Caki2 (cell line): ENCODE results near the gene EML4. TPM values are rescaled to one million over a fixed set of nuclear protein-coding genes. Genes with fewer than 3 reads are reported as not detected.
A peak's percentile ranks its signal among the peaks of the same experiment; 100 is the strongest.
"Not testable (repeated sequence)": the region's sequence is repeated elsewhere in the genome, so short reads cannot be mapped to it uniquely, and the experiment has no call there.

Source experiments
- DNase-seq: peaks from one replicate; pipeline ENCODE4 v3.0.0-alpha.2; 2015; ENCODE audit warnings: low read depth
- in situ Hi-C: cut with HindIII; loops from 2 replicates; pipeline ENCODE4 v1.10.0; 2016; ENCODE audit warnings: low sequenced_read_pairs, low pct_unique_long_range_greater_than_20kb, mixed read lengths
- total RNA-seq: library from RNA; depleted of rRNA; stranded (reverse); fragments of >200 nt; shearing (Covaris generic); gene quantifications from 2 replicates; pipeline ENCODE4 v1.2.3, GENCODE V29; 2014; ENCODE audit warnings: low replicate concordance

EML4 gene
- total RNA-seq, 1 experiment from 2014 or later, result 55.0 TPM

DNA sequence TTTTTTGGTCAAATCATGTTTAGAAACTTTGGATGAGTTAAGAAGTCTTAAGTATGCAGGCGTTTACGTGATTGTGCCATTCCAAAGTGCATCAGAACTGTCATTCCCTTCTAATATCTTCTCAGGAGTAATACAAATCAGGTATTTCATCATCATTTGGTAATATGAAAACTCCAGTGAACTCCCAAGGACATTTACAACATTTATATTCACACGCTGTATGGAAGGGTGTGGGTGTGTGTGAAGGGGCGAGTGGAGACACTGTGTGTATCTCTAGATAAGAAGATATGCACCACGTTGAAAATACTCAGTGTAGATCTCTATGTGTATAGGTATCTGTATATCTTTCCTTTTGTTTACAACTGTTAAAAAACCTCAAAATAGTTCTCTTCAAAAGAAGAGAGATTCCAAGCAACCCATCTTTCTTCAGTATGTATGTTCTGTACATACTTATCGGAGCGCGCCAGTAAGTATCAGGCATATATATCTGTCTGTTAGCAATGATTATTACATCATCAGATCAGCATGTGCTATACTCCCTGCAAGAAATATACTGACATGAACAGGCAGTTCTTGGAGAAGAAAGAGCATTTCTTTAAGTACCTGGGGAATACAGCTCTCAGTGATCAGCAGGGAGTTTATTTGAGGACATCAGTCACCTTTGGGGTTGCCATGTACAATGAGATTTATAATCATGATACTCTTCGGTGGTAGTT lies 162.6 kb downstream of the EML4 start:
- in situ Hi-C loops, result no loop called here
- DNase-seq, result no peak

DNA sequence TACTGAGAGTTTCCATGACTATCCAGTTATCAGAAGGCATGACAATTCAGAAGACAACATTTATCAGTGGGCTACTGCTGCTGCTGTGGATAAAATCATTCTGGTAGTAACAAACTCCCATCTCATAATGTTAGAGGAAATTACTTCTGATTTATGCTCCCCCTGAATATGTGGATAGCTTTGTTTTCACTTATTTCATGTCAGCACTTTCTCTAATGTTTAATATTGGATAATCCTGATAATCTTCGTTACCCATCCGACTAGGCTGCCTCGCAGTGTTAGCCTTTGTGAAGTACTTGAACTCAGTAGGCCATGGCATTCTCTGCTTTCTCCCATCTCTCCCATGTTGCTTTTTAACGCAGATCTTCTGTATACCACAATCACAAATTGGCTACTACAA lies 163.4 kb downstream of the EML4 start:
- DNase-seq, result no peak
- in situ Hi-C loops, result no loop called here

GRCh38 chr2:42333579-42333978 lies 164.4 kb downstream of the EML4 start:
- in situ Hi-C loops, result no loop called here
- no peak for DNase-seq

- DNase-seq, result no peak
- in situ Hi-C loops, result no loop called here
Observed at GRCh38 chr2:42334220-42334619, 165.1 kb downstream of the EML4 start.

GRCh38 chr2:42334865-42335264 lies 165.7 kb downstream of the EML4 start:
- in situ Hi-C loops, DNase-seq: not testable (repeated sequence)

DNA sequence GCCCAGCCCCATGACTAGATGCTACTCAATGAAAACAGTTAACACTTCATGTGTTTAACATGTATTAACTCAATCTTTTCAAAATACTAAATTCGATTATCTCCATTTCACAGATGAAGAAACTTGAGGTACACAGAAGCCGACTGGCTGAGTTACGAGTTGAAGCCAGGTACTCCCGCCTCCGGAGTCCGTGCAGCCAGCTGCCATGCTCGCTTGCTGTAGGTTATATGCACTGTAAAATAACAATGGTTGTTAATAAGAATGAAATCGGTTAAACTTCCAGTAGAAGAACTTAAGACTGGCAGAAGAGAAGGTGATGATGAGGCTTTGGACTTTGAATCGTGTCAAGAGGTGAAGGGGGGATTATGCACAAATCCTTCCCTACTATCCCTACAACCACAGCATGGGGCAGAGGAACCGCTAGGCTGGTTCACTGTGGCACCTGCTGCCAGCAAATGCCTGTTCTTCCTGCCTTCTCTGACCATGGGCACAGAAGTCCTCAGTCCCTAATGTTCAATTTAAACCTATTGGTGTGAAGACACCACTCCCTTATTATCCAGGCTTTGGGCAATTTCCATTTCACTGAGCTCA lies 166.5 kb downstream of the EML4 start:
- in situ Hi-C loops, result no loop called here
- DNase-seq, result no peak

DNA sequence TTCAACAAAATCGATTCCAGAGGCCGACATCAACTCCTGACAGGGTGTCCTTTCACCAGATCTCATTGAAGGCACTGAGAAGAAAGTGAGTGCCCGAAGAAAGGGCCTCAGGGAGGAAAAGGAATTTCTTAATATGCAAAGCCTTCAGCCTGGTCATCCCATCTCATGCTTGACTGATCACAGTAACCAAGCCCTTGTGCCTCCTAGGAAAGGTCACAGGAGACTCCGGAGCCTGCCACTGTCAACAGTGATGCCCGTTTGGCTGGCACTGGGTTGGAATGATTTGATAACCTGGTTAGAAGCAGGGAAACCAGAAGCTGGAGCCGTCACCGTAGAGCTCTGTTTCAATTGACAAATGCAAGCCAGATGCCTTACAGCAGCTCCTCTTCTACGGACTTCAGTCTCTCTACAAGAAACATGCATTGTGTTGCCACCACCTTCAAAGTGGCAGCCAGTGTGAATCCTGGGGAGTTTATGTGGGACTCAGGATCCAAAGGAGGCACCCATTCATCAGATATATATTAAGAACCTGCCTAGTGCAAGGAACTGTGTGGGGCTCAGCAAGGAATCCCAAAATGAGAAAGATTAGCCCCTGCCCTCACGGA lies 167.3 kb downstream of the EML4 start:
- peak; percentile 47 for DNase-seq
- in situ Hi-C loops, result no loop called here

- in situ Hi-C loops, result no loop called here
- DNase-seq, result no peak
Observed at GRCh38 chr2:42337356-42337820, 168.2 kb downstream of the EML4 start.

DNA sequence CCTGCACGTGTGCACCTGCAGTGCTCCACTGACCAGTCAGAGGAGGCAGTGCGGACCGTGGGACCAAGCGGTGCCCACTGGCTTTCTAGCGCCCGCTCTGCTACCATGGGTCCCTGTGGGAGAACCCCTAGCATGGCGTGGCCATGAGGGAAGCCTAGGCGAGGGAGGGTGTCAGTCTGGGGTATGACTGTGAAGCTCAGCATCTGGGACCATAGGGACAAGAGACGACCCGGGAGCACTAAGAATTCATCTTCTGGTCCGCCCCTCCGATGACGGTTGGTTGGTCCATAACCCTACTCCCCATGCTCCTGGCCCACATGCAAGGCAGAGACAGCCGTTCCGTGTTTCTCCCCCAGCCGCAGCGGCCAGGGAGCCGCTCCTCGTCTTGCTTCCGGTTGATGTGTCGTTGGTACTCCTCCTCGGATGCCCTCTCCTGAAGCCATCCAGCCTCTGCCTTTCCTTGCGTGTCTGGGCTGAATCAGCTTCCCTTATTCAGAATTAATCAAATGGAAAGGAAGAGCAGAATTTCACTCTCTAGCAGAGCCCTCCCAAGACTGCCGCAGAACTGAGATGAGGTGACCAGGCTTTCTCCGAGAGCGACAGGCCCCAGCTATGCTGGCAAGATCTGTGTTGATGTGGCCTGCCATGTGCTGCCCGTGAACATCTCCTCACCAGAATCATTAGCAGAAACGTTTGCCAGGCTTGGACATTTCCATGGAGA lies 168.9 kb downstream of the EML4 start:
- in situ Hi-C loops, result no loop called here

DNA sequence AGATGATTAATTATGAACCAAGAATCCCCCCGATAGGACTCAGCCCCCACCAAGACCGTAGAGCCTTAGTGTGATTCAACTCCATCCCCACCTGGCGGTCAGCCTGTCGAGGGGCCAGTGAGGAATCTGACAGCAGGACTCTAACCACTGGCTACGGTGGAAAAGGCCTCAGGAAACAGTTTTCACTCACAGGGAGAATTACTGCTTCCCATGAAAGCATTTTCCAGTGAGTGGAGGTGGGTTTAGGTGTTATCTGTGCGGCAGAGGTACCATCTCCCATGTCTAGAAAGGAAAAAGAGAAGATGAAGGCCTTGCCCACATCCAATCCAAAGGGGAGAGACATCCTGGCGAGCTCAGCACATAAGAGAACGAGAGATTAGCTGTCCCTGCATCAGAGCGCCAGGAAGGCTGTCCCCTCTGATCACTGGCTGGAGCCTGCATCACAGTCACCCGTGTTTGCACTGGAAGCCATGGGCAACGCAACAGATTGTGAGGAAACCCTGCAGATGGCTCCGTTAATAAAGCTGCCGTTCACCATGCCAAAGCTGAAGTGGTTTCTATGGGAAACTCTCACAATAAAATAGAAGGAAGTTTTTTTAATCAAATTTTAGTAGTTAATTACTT lies 169.5 kb downstream of the EML4 start:
- no peak for DNase-seq
- in situ Hi-C loops, result no loop called here

More for the DNA sequence above, 168.9 kb downstream of the EML4 start:
- no peak for DNase-seq

- in situ Hi-C loops, result no loop called here
Observed at GRCh38 chr2:42339191-42339912, 170.2 kb downstream of the EML4 start.

GRCh38 chr2:42340045-42340937 lies 171.1 kb downstream of the EML4 start:
- in situ Hi-C loops, result no loop called here
- DNase-seq, result no peak

More at GRCh38 chr2:42339191-42339912, 170.2 kb downstream of the EML4 start:
- no peak for DNase-seq

DNA sequence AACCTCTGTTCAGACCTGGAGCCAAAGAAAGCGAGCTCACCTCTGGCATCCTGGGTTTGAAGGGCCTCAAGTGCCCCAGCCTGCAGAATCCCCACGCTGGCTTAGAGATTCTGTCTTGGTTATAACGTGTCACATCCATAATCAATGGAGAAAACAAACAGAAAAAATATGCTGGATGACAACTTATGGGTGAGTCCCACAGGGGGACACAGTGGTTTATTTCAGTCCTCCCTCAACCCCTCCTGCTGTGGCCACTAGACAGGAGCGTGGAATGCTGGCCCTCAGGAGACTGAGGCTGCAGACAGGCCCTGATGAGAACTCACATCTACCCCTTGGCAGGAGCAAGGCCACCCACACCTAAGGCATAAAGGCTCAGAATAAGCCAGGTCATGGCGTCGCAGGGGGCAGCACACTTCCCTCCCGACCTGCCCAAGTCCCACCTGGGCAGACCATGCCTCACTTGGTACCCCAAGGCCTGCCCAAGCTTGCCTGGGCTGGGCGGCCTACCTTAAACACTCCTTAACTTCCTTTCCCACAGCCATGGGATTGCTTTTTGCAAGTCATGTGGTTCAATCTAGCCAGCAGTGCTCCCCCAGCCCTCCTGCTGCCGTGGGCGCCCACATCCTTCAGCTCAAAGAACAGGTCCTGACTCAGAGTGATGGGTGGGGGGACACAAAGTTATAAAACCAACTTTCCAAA lies 171.9 kb downstream of the EML4 start:
- no peak for DNase-seq
- in situ Hi-C loops, result no loop called here

GRCh38 chr2:42342061-42342794 lies 173.1 kb downstream of the EML4 start:
- in situ Hi-C loops, result no loop called here
- DNase-seq, result peak; percentile 63

- no peak for DNase-seq
- in situ Hi-C loops, result no loop called here
Observed at GRCh38 chr2:42342795-42343241, 173.7 kb downstream of the EML4 start.

DNA sequence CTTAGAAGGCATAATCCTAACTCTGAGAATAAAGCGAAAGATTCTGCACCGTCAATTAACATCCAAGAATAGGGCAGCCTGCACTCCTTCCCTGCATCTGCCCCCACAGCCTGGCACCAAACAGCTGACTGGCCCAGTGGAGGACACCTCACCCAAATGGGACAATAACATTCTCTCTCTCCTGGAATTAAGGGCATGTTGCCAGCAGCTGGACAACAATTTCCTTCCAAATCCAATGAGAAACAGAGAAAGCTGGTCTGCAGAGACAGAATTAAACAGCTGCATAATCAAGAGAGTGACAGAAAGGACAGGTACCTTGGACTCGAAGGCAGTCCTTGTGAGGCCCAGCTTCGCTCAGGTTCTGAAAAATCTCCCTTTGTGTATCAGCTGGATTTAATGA lies 176.8 kb downstream of the EML4 start:
- DNase-seq, result no peak
- in situ Hi-C loops, result no loop called here
